CD14-positive monocyte (primary cell): ENCODE measurements around the gene CAPZA1. TPM values are rescaled to one million over a fixed set of nuclear protein-coding genes. Genes with fewer than 3 reads are reported as not detected.

Source experiments
- DNase-seq, 3 donors: peaks; one replicate each; pipeline ENCODE4 v3.0.0-alpha.2; 2011 to 2022
- H2AFZ ChIP-seq: 2 replicates; pipeline ENCODE4 v1.6.0; 2012; ENCODE audit warnings: mild to moderate bottlenecking, low read depth, low read length, inconsistent platforms; ENCODE audit not compliant: insufficient read depth, poor library complexity, severe bottlenecking
- H3K27ac ChIP-seq, 2 donors: 1 replicate in 1 of 2; 2 replicates in 1 of 2; pipeline ENCODE4 v1.5.1; 2012 to 2013; ENCODE audit warnings: low read length in 2 of 2, control low read depth in 1 of 2, inconsistent platforms in 1 of 2, low read depth in 1 of 2, mild to moderate bottlenecking in 1 of 2
- H3K27me3 ChIP-seq, 2 donors: one replicate each; pipeline versions ENCODE4 v1.6.0 to v1.6.1; 2011 to 2013; ENCODE audit warnings: low read length in 2 of 2; ENCODE audit not compliant: control insufficient read depth in 2 of 2, insufficient read depth in 2 of 2
- H3K36me3 ChIP-seq, 2 donors: replicated peaks in 1 of 2; 1 replicate in 1 of 2; 2 replicates in 1 of 2; pipeline versions ENCODE4 v1.5.1 to v1.6.1; 2012 to 2013; ENCODE audit warnings: low read length in 2 of 2, control low read depth in 1 of 2, inconsistent platforms in 1 of 2, mild to moderate bottlenecking in 1 of 2; ENCODE audit not compliant: insufficient read depth in 2 of 2, control insufficient read depth in 1 of 2
- H3K4me1 ChIP-seq, 2 donors: 1 replicate in 1 of 2; 2 replicates in 1 of 2; pipeline versions ENCODE4 v1.5.1 to v1.6.1; 2012 to 2013; ENCODE audit warnings: low read length in 2 of 2, control low read depth in 1 of 2, inconsistent platforms in 1 of 2, mild to moderate bottlenecking in 1 of 2, moderate library complexity in 1 of 2; ENCODE audit not compliant: insufficient read depth in 2 of 2, control insufficient read depth in 1 of 2
- H3K4me2 ChIP-seq: replicated peaks from 2 replicates; pipeline ENCODE3; 2012; ENCODE audit warnings: low read length, moderate library complexity, mild to moderate bottlenecking; ENCODE audit not compliant: poor library complexity, severe bottlenecking; ENCODE audit errors: extremely low read depth
- H3K4me3 ChIP-seq, 3 experiments: fragments of 200-600 bp in 1 of 3; sonication (generic) in 1 of 3; replicated peaks in 1 of 3; 1 replicate in 2 of 3; 2 replicates in 1 of 3; pipeline ENCODE4 v1.5.1; 2011 to 2013; ENCODE audit warnings: low read length in 3 of 3, mild to moderate bottlenecking in 3 of 3, control low read depth in 2 of 3, low read depth in 2 of 3, inconsistent platforms in 1 of 3, moderate library complexity in 1 of 3
- H3K79me2 ChIP-seq: 2 replicates; pipeline ENCODE4 v1.6.0; 2012; ENCODE audit warnings: mild to moderate bottlenecking, control low read depth, inconsistent platforms, low read length, moderate library complexity; ENCODE audit not compliant: insufficient read depth
- H3K9ac ChIP-seq: 2 replicates; pipeline ENCODE4 v1.6.0; 2017; ENCODE audit warnings: low read length, mild to moderate bottlenecking; ENCODE audit not compliant: insufficient read depth, poor library complexity, severe bottlenecking
- H3K9me3 ChIP-seq, 2 donors: replicated peaks in 1 of 2; 1 replicate in 1 of 2; 2 replicates in 1 of 2; pipeline versions ENCODE4 v1.5.1 to v1.6.1; 2012 to 2013; ENCODE audit warnings: low read length in 2 of 2, control low read depth in 1 of 2; ENCODE audit not compliant: control insufficient read depth in 1 of 2, insufficient read depth in 1 of 2
- H4K20me1 ChIP-seq: 2 replicates; pipeline ENCODE4 v1.6.0; 2012; ENCODE audit warnings: mild to moderate bottlenecking, low read length, control low read depth, moderate library complexity; ENCODE audit not compliant: insufficient read depth
- H3K27ac Mint-ChIP-seq, 7 donors: one replicate each; pipeline ENCODE4 v1.8.0; 2020; ENCODE audit warnings: mild to moderate bottlenecking in 7 of 7, mixed read lengths in 7 of 7, moderate library complexity in 6 of 7, inconsistent platforms in 2 of 7
- H3K27me3 Mint-ChIP-seq, 3 donors: one replicate each; pipeline ENCODE4 v1.8.0; 2021 to 2022; ENCODE audit warnings: low read depth in 3 of 3, mild to moderate bottlenecking in 3 of 3, mixed read lengths in 3 of 3, moderate library complexity in 3 of 3, inconsistent platforms in 1 of 3
- H3K36me3 Mint-ChIP-seq, 2 donors: one replicate each; pipeline ENCODE4 v1.8.0; 2020; ENCODE audit warnings: mixed read lengths in 2 of 2, inconsistent platforms in 1 of 2, mild to moderate bottlenecking in 1 of 2
- H3K4me1 Mint-ChIP-seq: one replicate; pipeline ENCODE4 v1.8.0; 2020; ENCODE audit warnings: mild to moderate bottlenecking, mixed read lengths
- H3K4me3 Mint-ChIP-seq, 2 donors: one replicate each; pipeline ENCODE4 v1.8.0; 2020; ENCODE audit warnings: mild to moderate bottlenecking in 2 of 2, mixed read lengths in 2 of 2, moderate library complexity in 1 of 2
- H3K9me3 Mint-ChIP-seq, 7 donors: one replicate each; pipeline ENCODE4 v1.8.0; 2020 to 2022; ENCODE audit warnings: mixed read lengths in 7 of 7, mild to moderate bottlenecking in 6 of 7, moderate library complexity in 6 of 7, inconsistent platforms in 2 of 7
- CTCF ChIP-seq: fragments of 200-600 bp; IDR thresholded peaks from one replicate; pipeline ENCODE4 v1.8.0; 2022; ENCODE audit warnings: antibody characterized with exemption, mild to moderate bottlenecking
- WGBS: methylation state at CpG from one replicate; pipeline ENCODE4 v1.1.5; 2013; ENCODE audit warnings: missing lambda C conversion rate; ENCODE audit not compliant: insufficient coverage; 5-methylcytosine and 5-hydroxymethylcytosine counted together
- intact Hi-C, 2 donors: fragments of 100-400 bp; cut with micrococcal nuclease; formaldehyde crosslinking; loops; one replicate each; pipeline versions ENCODE4 v1.15.0 to v1.15.1; 2023
- polyA plus RNA-seq, 3 donors: library from polyadenylated mRNA; depleted of rRNA in 1 of 3; unstranded in 2 of 3; stranded (reverse) in 1 of 3; fragments of 300-500 nt in 2 of 3; fragments of >200 nt in 1 of 3; fragmentation: Illumina TruSeq in 2 of 3; gene quantifications; 1 replicate in 2 of 3; 2 replicates in 1 of 3; pipeline ENCODE4 v1.2.3, GENCODE V29; 2012 to 2021

CAPZA1 gene
- polyA plus RNA-seq, 3 donors = 93.4 to 357 (median 339) TPM

DNA sequence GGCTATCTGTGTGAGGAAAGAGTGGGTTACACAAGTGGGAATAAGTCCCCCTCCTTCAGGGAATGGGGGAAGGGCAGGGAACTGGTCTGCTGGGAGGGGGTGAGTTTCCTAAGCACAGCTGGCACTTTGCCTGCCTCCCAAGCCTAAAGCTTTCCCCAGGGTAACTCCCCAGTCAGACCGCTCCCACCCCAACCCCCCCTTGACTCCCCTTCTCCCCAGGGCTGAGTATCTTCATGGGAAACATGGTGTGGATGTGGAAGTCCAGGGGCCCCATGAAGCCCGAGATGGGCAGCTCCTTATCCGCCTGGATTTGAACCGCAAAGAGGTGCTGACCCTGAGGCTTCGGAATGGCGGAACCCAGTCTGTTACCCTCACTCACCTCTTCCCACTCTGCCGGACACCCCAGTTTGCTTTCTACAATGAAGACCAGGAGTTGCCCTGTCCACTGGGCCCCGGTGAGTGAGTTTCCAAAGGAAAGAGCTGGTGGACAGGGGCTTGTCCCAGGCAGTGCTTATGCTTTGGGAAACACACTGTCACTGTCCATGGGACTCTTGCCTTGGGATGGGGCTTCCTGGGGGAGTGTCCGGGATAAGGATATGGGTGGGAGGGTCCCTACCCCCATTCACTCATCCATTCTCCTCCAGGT is 69.7 kb downstream of the CAPZA1 start:
- Histone ChIP-seq H3K36me3 (peaks cover under 1 to 32% of the 10 kb centered on the region in 2 donors), H3K27ac (no peak overlapping the region), H3K4me2 (no peak overlapping the region), H3K27me3 (no peaks in the 10 kb centered on the region), H3K4me1 (no peaks in the 10 kb centered on the region), H4K20me1 (peaks cover 6% of the 10 kb centered on the region), H3K4me3 (no peak overlapping the region), H2AFZ (no peak overlapping the region), H3K9me3 (no peaks in the 10 kb centered on the region), H3K9ac (no peak overlapping the region), H3K79me2 (no peaks in the 10 kb centered on the region)
- Mint-ChIP-seq H3K4me3 (no peak overlapping the region), H3K36me3 (peaks cover 0 to 9% of the 10 kb centered on the region in 2 donors), H3K9me3 (peaks cover 0 to 1% (median 0%) of the 10 kb centered on the region in 7 donors), H3K4me1 (no peaks in the 10 kb centered on the region), H3K27me3 (peaks cover 0 to 2% (median 0%) of the 10 kb centered on the region in 3 donors), H3K27ac (no peak overlapping the region)
- no peak for TF ChIP-seq CTCF
- no CpG with 5 or more reads among the region's 9 CpGs for WGBS
- no peak for DNase-seq
- intact Hi-C loops = no loop called here

DNA sequence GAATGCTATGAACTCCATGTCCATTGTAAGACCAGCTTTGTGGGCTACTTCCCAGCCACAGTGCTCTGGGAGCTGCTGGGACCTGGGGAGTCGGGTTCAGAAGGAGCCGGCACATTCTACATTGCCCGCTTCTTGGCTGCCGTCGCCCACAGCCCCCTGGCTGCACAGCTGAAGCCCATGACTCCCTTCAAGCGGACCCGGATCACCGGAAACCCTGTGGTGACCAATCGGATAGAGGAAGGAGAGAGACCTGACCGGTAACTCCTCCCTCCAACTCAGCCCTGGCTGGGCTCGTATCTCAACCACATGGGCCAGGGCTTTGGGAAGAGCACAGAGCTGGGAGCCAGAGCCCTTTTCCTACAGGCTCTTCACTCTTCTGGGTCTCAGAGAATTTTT is 70.2 kb downstream of the CAPZA1 start:
- no peak overlapping the region for H2AFZ ChIP-seq
- intact Hi-C loops = no loop called here
- peaks cover 3 to 37% of the 10 kb centered on the region in 2 donors for H3K36me3 ChIP-seq
- Mint-ChIP-seq H3K27ac (no peak overlapping the region), H3K4me3 (no peak overlapping the region), H3K36me3 (peaks cover 0 to 9% of the 10 kb centered on the region in 2 donors), H3K4me1 (no peaks in the 10 kb centered on the region), H3K9me3 (peaks cover 0 to 1% (median 0%) of the 10 kb centered on the region in 7 donors), H3K27me3 (peaks cover 0 to 2% (median 0%) of the 10 kb centered on the region in 3 donors)
- no peak for TF ChIP-seq CTCF
- H3K27ac ChIP-seq = no peak overlapping the region
- H4K20me1 ChIP-seq = peaks cover 6% of the 10 kb centered on the region
- H3K4me2 ChIP-seq = no peak overlapping the region
- no peak for DNase-seq
- no peaks in the 10 kb centered on the region for H3K9me3 ChIP-seq
- H3K79me2 ChIP-seq = no peaks in the 10 kb centered on the region
- H3K4me1 ChIP-seq = no peaks in the 10 kb centered on the region
- H3K4me3 ChIP-seq = no peak overlapping the region
- no peaks in the 10 kb centered on the region for H3K27me3 ChIP-seq
- H3K9ac ChIP-seq = no peak overlapping the region
- WGBS = 98% methylated on average over 6 of the region's 11 CpGs
